ENCODE results near the gene ZNF385B.

DNA sequence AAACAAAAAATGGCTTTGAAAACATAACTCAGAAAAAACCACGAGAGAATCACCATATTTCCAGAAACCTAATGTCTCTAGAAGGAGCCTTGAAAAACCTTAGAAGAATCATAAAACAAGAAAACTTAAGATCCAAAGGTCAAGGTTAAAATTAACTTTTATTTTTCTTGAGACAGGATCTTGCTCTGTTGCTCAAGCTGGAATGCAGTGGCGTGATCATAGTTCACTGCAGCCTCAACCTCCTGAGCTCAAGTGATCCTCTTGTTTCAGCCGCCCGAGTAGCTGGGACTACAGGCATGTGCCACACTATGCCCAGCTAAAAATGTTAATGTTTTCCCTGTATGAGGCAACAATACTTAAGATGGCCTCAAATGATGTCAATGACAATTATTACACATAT is 342.6 kb downstream of the ZNF385B start:
- TF ChIP-seq GABPA (IDR thresholded peaks at IDR 0.05 in 1 of 2, conservative IDR thresholded peaks at IDR 0.05 in 1 of 2) (no peak), TAF1 (conservative IDR thresholded peaks at IDR 0.05) (no peak)
- TF ChIP-seq, protein P1, sequence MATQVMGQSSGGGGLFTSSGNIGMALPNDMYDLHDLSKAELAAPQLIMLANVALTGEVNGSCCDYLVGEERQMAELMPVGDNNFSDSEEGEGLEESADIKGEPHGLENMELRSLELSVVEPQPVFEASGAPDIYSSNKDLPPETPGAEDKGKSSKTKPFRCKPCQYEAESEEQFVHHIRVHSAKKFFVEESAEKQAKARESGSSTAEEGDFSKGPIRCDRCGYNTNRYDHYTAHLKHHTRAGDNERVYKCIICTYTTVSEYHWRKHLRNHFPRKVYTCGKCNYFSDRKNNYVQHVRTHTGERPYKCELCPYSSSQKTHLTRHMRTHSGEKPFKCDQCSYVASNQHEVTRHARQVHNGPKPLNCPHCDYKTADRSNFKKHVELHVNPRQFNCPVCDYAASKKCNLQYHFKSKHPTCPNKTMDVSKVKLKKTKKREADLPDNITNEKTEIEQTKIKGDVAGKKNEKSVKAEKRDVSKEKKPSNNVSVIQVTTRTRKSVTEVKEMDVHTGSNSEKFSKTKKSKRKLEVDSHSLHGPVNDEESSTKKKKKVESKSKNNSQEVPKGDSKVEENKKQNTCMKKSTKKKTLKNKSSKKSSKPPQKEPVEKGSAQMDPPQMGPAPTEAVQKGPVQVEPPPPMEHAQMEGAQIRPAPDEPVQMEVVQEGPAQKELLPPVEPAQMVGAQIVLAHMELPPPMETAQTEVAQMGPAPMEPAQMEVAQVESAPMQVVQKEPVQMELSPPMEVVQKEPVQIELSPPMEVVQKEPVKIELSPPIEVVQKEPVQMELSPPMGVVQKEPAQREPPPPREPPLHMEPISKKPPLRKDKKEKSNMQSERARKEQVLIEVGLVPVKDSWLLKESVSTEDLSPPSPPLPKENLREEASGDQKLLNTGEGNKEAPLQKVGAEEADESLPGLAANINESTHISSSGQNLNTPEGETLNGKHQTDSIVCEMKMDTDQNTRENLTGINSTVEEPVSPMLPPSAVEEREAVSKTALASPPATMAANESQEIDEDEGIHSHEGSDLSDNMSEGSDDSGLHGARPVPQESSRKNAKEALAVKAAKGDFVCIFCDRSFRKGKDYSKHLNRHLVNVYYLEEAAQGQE (IDR thresholded peaks at IDR 0.05): no peak
